DND-41 (cell line): ENCODE measurements around the gene CDC7.

Experiments
- ATAC-seq: fragments of 200-7000 bp; cut with Tn5 transposase; 3 replicates; pipeline ENCODE4 v1.9.1; 2021; ENCODE audit warnings: low read depth; ENCODE audit not compliant: insufficient read depth
- DNase-seq: peaks from one replicate; pipeline ENCODE4 v3.0.0-alpha.2; 2020
- H2AFZ ChIP-seq: 2 replicates; pipeline ENCODE4 v1.6.0; 2012; ENCODE audit warnings: low read depth, low read length
- H3K27ac ChIP-seq: 2 replicates; pipeline ENCODE4 v1.5.1; 2012; ENCODE audit warnings: low read length, inconsistent platforms
- H3K27me3 ChIP-seq: fragments of 200-600 bp; sonication (generic); 2 replicates; pipeline ENCODE4 v1.6.0; 2012; ENCODE audit warnings: low read length, mild to moderate bottlenecking, inconsistent platforms; ENCODE audit not compliant: insufficient read depth, poor library complexity
- H3K36me3 ChIP-seq: 2 replicates; pipeline ENCODE4 v1.5.1; 2012; ENCODE audit warnings: low read length, inconsistent platforms; ENCODE audit not compliant: insufficient read depth
- H3K4me1 ChIP-seq: 2 replicates; pipeline ENCODE4 v1.5.1; 2012; ENCODE audit warnings: mild to moderate bottlenecking, low read length; ENCODE audit not compliant: insufficient read depth
- H3K4me2 ChIP-seq: 2 replicates; pipeline ENCODE4 v1.6.0; 2012; ENCODE audit warnings: mild to moderate bottlenecking, moderate library complexity, low read length, inconsistent platforms; ENCODE audit not compliant: insufficient read depth
- H3K4me3 ChIP-seq, 2 experiments: fragments of 200-600 bp in 1 of 2; shearing (Covaris generic) in 1 of 2; 2 replicates each; pipeline ENCODE4 v1.5.1; 2012 to 2016; ENCODE audit warnings: inconsistent platforms in 2 of 2, low read length in 2 of 2, mild to moderate bottlenecking in 2 of 2, low read depth in 1 of 2, moderate library complexity in 1 of 2
- H3K79me2 ChIP-seq: 2 replicates; pipeline ENCODE4 v1.6.0; 2012; ENCODE audit warnings: low read length, inconsistent platforms; ENCODE audit not compliant: insufficient read depth
- H3K9ac ChIP-seq: 2 replicates; pipeline ENCODE4 v1.6.0; 2012; ENCODE audit warnings: low read depth, mild to moderate bottlenecking, inconsistent platforms, low read length, moderate library complexity
- H3K9me3 ChIP-seq: 2 replicates; pipeline ENCODE4 v1.5.1; 2012; ENCODE audit warnings: low read length, moderate library complexity, mild to moderate bottlenecking, inconsistent platforms; ENCODE audit not compliant: insufficient read depth, severe bottlenecking
- H4K20me1 ChIP-seq: 2 replicates; pipeline ENCODE4 v1.6.0; 2012; ENCODE audit warnings: low read length; ENCODE audit not compliant: insufficient read depth
- CTCF ChIP-seq: IDR thresholded peaks from 2 replicates; pipeline ENCODE4 v1.5.1; 2012; ENCODE audit warnings: borderline replicate concordance, low read length, moderate library complexity, mild to moderate bottlenecking; ENCODE audit not compliant: poor library complexity, severe bottlenecking; ENCODE audit errors: extremely low read depth
- EZH2 ChIP-seq: IDR thresholded peaks from 3 replicates; pipeline ENCODE4 v1.6.1; 2012; ENCODE audit warnings: borderline replicate concordance, low read depth, mild to moderate bottlenecking, moderate library complexity, low read length, inconsistent platforms; ENCODE audit not compliant: severe bottlenecking

The CDC7 gene

GRCh38 chr1:91548376-91549040 is 47.9 kb downstream of the CDC7 start:
- Histone ChIP-seq H3K4me2 (peak overlapping the region; percentile 20; the same call in 1 of the 2 replicates), H2AFZ (no peak overlapping the region), H3K36me3 (no peaks in the 10 kb centered on the region), H3K4me1 (peaks cover 28% of the 10 kb centered on the region), H3K27me3 (no peaks in the 10 kb centered on the region), H3K4me3 (0 out of 4 replicates have a peak overlapping the region, but pooled peaks of 1 of the 2 experiments have one; percentile 4), H3K9me3 (no peaks in the 10 kb centered on the region), H3K9ac (peak overlapping the region; percentile 46), H4K20me1 (no peaks in the 10 kb centered on the region), H3K27ac (peak overlapping the region; percentile 90), H3K79me2 (no peaks in the 10 kb centered on the region)
- TF ChIP-seq CTCF (no peak), EZH2 (no peak)
- DNase-seq (peak; percentile 72), ATAC-seq (peak; percentile 80)

- Histone ChIP-seq H3K9me3 (no peaks in the 10 kb centered on the region), H3K4me2 (peak overlapping the region; percentile 20; the same call in 1 of the 2 replicates), H3K27ac (peak overlapping the region; percentile 90), H3K79me2 (no peaks in the 10 kb centered on the region), H3K4me1 (peaks cover 28% of the 10 kb centered on the region), H3K27me3 (no peaks in the 10 kb centered on the region), H2AFZ (0 out of 2 replicates have a peak overlapping the region, but pooled peaks have one; percentile 2), H3K4me3 (no peak overlapping the region), H4K20me1 (no peaks in the 10 kb centered on the region), H3K9ac (peak overlapping the region; percentile 46), H3K36me3 (no peaks in the 10 kb centered on the region)
- ATAC-seq (peak; percentile 80), DNase-seq (peak; percentile 63)
- TF ChIP-seq EZH2 (no peak), CTCF (no peak)
These were observed 48.5 kb downstream of the CDC7 start for GRCh38 chr1:91549041-91549735.

- H3K9me3 ChIP-seq, result no peaks in the 10 kb centered on the region
- no peaks in the 10 kb centered on the region for H3K79me2 ChIP-seq
- no peak overlapping the region for H3K9ac ChIP-seq
- no peak for TF ChIP-seq CTCF
- ATAC-seq, result no peak
- H2AFZ ChIP-seq, result no peak overlapping the region
- H3K27ac ChIP-seq, result no peak overlapping the region
- no peak overlapping the region for H3K4me2 ChIP-seq
- no peak for DNase-seq
- H4K20me1 ChIP-seq, result no peaks in the 10 kb centered on the region
- H3K36me3 ChIP-seq, result no peaks in the 10 kb centered on the region
- no peak overlapping the region for H3K4me3 ChIP-seq
- H3K4me1 ChIP-seq, result peaks cover 34% of the 10 kb centered on the region
- H3K27me3 ChIP-seq, result no peaks in the 10 kb centered on the region
These were observed 50.3 kb downstream of the CDC7 start for GRCh38 chr1:91550961-91551360.
